Measurements from ENCODE around the gene MYRF. TPM values are rescaled to one million over a fixed set of nuclear protein-coding genes. Genes with fewer than 3 reads are reported as not detected.

Gene MYRF
- total and polyA plus RNA-seq, 12 donors: 0.13 to 2.6 (median 0.89) TPM

GRCh38 chr11:61724437-61724836, 28.0 kb upstream of the MYRF start:
- H3K27me3 ChIP-seq: no peaks in the 10 kb centered on the region
- no peak for DNase-seq
- H3K36me3 ChIP-seq (replicated peaks in 1 of 2): no peaks in the 10 kb centered on the region
- WGBS, 4 donors: 91 to 100% (median 99%) methylated on average over 1 to 9 of the region's 9 CpGs
- H3K9me3 ChIP-seq (replicated peaks in 1 of 3): no peaks in the 10 kb centered on the region
- no peaks in the 10 kb centered on the region for H3K4me1 ChIP-seq (replicated peaks in 1 of 2)
- TF ChIP-seq POLR2A (IDR thresholded peaks at IDR 0.05) (no peak), CTCF (IDR thresholded peaks at IDR 0.05) (no peak)
- intact Hi-C loops (cut with DNase I): no loop called here
- no peak overlapping the region for H3K27ac ChIP-seq
- H3K4me3 ChIP-seq: no peak overlapping the region

GRCh38 chr11:61725781-61726231, 26.6 kb upstream of the MYRF start:
- no peaks in the 10 kb centered on the region for H3K27me3 ChIP-seq
- no peak overlapping the region for H3K27ac ChIP-seq
- H3K4me1 ChIP-seq (replicated peaks in 1 of 2): no peaks in the 10 kb centered on the region
- WGBS, 4 donors: 84 to 98% (median 88%) methylated on average over 12 of the region's 12 CpGs
- no peaks in the 10 kb centered on the region for H3K36me3 ChIP-seq (replicated peaks in 1 of 2)
- DNase-seq: no peak
- H3K9me3 ChIP-seq (replicated peaks in 1 of 3): no peaks in the 10 kb centered on the region
- intact Hi-C loops (cut with DNase I): no loop called here
- TF ChIP-seq CTCF (IDR thresholded peaks at IDR 0.05) (no peak), POLR2A (IDR thresholded peaks at IDR 0.05) (no peak)
- H3K4me3 ChIP-seq: no peak overlapping the region

GRCh38 chr11:61726775-61727174, 25.7 kb upstream of the MYRF start:
- intact Hi-C loops (cut with DNase I): no loop called here
- H3K27me3 ChIP-seq: no peaks in the 10 kb centered on the region
- DNase-seq: no peak
- no peak overlapping the region for H3K4me3 ChIP-seq
- H3K4me1 ChIP-seq (replicated peaks in 1 of 2): no peaks in the 10 kb centered on the region
- no peaks in the 10 kb centered on the region for H3K9me3 ChIP-seq (replicated peaks in 1 of 3)
- WGBS, 4 donors: 71 to 90% (median 88%) methylated on average over 2 to 13 of the region's 13 CpGs
- no peaks in the 10 kb centered on the region for H3K36me3 ChIP-seq (replicated peaks in 1 of 2)
- H3K27ac ChIP-seq: no peak overlapping the region
- no peak for TF ChIP-seq POLR2A (IDR thresholded peaks at IDR 0.05)
- TF ChIP-seq CTCF (IDR thresholded peaks at IDR 0.05): no peak

GRCh38 chr11:61727401-61727811, 25.0 kb upstream of the MYRF start:
- no peak overlapping the region for H3K27ac ChIP-seq
- 78 to 85% (median 85%) methylated on average over 1 to 3 of the region's 3 CpGs; no CpG with 5 or more reads in 1 of the 4 donors for WGBS, 4 donors
- TF ChIP-seq CTCF (IDR thresholded peaks at IDR 0.05): no peak
- TF ChIP-seq POLR2A (IDR thresholded peaks at IDR 0.05): no peak

More at GRCh38 chr11:61727401-61727811, 25.0 kb upstream of the MYRF start:
- H3K4me3 ChIP-seq: no peak overlapping the region
- no peaks in the 10 kb centered on the region for H3K4me1 ChIP-seq (replicated peaks in 1 of 2)
- intact Hi-C loops (cut with DNase I): no loop called here
- no peak for DNase-seq
- H3K27me3 ChIP-seq: no peaks in the 10 kb centered on the region
- H3K36me3 ChIP-seq (replicated peaks in 1 of 2): no peaks in the 10 kb centered on the region
- H3K9me3 ChIP-seq (replicated peaks in 1 of 3): no peaks in the 10 kb centered on the region

Measured in adrenal gland (tissue), 12 donors.